HepG2 (cell line): ENCODE data around the gene FAM163A. TPM values are rescaled to one million over a fixed set of nuclear protein-coding genes. Genes with fewer than 3 reads are reported as not detected.

Experiments used
- ATAC-seq: fragments of 200-7000 bp; cut with Tn5 transposase; 3 replicates; pipeline ENCODE4 v1.9.1; 2020; ENCODE audit warnings: mild to moderate bottlenecking, moderate library complexity
- BruUV-seq: library from RNA; stranded (reverse); fragments of 400-500 nt; replicated peaks from 2 replicates; lab custom pipeline; 2021; lab: Mats Ljungman, UMichigan
- CTCF ChIA-PET: fragments of 300-600 bp; formaldehyde crosslinking; extraction: SDS; loops from one replicate; lab custom pipeline; 2021; ENCODE audit warnings: low total read pairs, inconsistent platforms, low intra/inter-chr PET ratio; lab: Yijun Ruan, JAX
- POLR2A ChIA-PET: fragments of 350-600 bp; sonication (Branson Sonifier 250); formaldehyde crosslinking; loops from one replicate; lab custom pipeline; 2020; ENCODE audit warnings: antibody characterized with exemption, inconsistent platforms; lab: Yijun Ruan, JAX
- DNase-seq: peaks from one replicate; pipeline ENCODE4 v3.0.0-alpha.2; 2015; ENCODE audit warnings: low spot score
- FAIRE-seq: peaks from 3 replicates; lab custom pipeline; 2011; peaks lifted over from hg19 to GRCh38; lab: Jason Lieb, UNC
- H2AFZ ChIP-seq: one replicate; pipeline ENCODE4 v1.6.1; 2011; ENCODE audit warnings: low read length, inconsistent platforms
- H3K27ac ChIP-seq: fragments of 300-600 bp; 3 replicates; pipeline ENCODE4 v1.8.0; 2011; ENCODE audit warnings: mixed run types, mild to moderate bottlenecking, mixed read lengths, low read length, inconsistent platforms; ENCODE audit not compliant: insufficient read depth; ENCODE audit errors: extremely low read length
- H3K27me3 ChIP-seq, 2 experiments: fragments of 200-600 bp in 1 of 2; 2 replicates in 1 of 2; 3 replicates in 1 of 2; pipeline versions ENCODE4 v1.6.0 to v1.8.0; 2011; ENCODE audit warnings: low read length in 2 of 2, mild to moderate bottlenecking in 2 of 2, moderate library complexity in 2 of 2, inconsistent platforms in 1 of 2; ENCODE audit not compliant: insufficient read depth in 2 of 2, control insufficient read depth in 1 of 2
- H3K36me3 ChIP-seq, 2 experiments: fragments of 200-600 bp in 1 of 2; replicated peaks in 1 of 2; 2 replicates in 1 of 2; 3 replicates in 1 of 2; pipeline versions ENCODE4 v1.5.1 to v1.8.0; 2011; ENCODE audit warnings: low read length in 2 of 2, inconsistent platforms in 1 of 2; ENCODE audit not compliant: insufficient read depth in 2 of 2, control insufficient read depth in 1 of 2
- H3K4me1 ChIP-seq: 2 replicates; pipeline ENCODE4 v1.5.1; 2012; ENCODE audit warnings: low read length, inconsistent platforms; ENCODE audit not compliant: insufficient read depth
- H3K4me2 ChIP-seq: 2 replicates; pipeline ENCODE4 v1.6.0; 2011; ENCODE audit warnings: low read depth, low read length, inconsistent platforms
- H3K4me3 ChIP-seq, 3 experiments: fragments of 200-600 bp in 1 of 3; sonication (generic), shearing (Covaris generic) in 1 of 3; replicated peaks in 1 of 3; 2 replicates each; pipeline ENCODE4 v1.5.1; 2011 to 2016; ENCODE audit warnings: low read length in 3 of 3, inconsistent platforms in 2 of 3, low read depth in 2 of 3, mild to moderate bottlenecking in 2 of 3, control low read depth in 1 of 3, mixed read lengths in 1 of 3; ENCODE audit not compliant: insufficient read depth in 1 of 3
- H3K79me2 ChIP-seq: one replicate; pipeline ENCODE4 v1.6.1; 2011; ENCODE audit warnings: low read length, inconsistent platforms; ENCODE audit not compliant: insufficient read depth
- H3K9ac ChIP-seq: 2 replicates; pipeline ENCODE4 v1.6.0; 2011; ENCODE audit warnings: mild to moderate bottlenecking, low read depth, low read length, inconsistent platforms; ENCODE audit not compliant: insufficient read depth
- H3K9me3 ChIP-seq: 2 replicates; pipeline ENCODE4 v1.5.1; 2012; ENCODE audit warnings: mild to moderate bottlenecking, low read length
- H4K20me1 ChIP-seq: 2 replicates; pipeline ENCODE4 v1.6.0; 2011; ENCODE audit warnings: inconsistent platforms, mild to moderate bottlenecking, low read length, moderate library complexity; ENCODE audit not compliant: insufficient read depth
- ATF6 ChIP-seq: sonication (generic); formaldehyde crosslinking; conservative IDR thresholded peaks from 2 replicates; pipeline ENCODE4 v1.4.0; 2020; ENCODE audit warnings: missing genetic modification reagents
- IRF2 ChIP-seq: IDR thresholded peaks from 2 replicates; pipeline ENCODE4 v1.6.1; 2018; ENCODE audit warnings: missing genetic modification reagents, missing compliant biosample characterization
- MAZ ChIP-seq, 2 experiments: sonication (generic) in 1 of 2; formaldehyde crosslinking in 1 of 2; IDR thresholded peaks; 2 replicates each; pipeline versions ENCODE4 v1.5.0 to v1.6.1; 2012 to 2020; ENCODE audit warnings: low read depth in 2 of 2, mild to moderate bottlenecking in 2 of 2, borderline replicate concordance in 1 of 2, improper control_type of control experiment in 1 of 2, low read length in 1 of 2, missing genetic modification reagents in 1 of 2, moderate library complexity in 1 of 2
- RAD51 ChIP-seq: fragments of 450-650 bp; IDR thresholded peaks from 2 replicates; pipeline ENCODE4 v1.6.1; 2016; ENCODE audit warnings: borderline replicate concordance
- RFX5 ChIP-seq: IDR thresholded peaks from 2 replicates; pipeline ENCODE4 v1.6.1; 2011; ENCODE audit warnings: low read depth, low read length, improper control_type of control experiment
- RFXANK ChIP-seq: IDR thresholded peaks from 2 replicates; pipeline ENCODE4 v1.6.1; 2016
- SRF ChIP-seq: IDR thresholded peaks from 2 replicates; pipeline ENCODE4 v1.6.1; 2011; ENCODE audit warnings: mild to moderate bottlenecking, low read depth, low read length, moderate library complexity
- ZNF33A ChIP-seq: sonication (generic); formaldehyde crosslinking; IDR thresholded peaks from 2 replicates; pipeline ENCODE4 v1.5.1; 2020; ENCODE audit warnings: missing genetic modification reagents, mild to moderate bottlenecking, moderate library complexity, borderline replicate concordance
- ZNF496 ChIP-seq: sonication (generic); formaldehyde crosslinking; IDR thresholded peaks from 2 replicates; pipeline ENCODE4 v1.8.1; 2023; ENCODE audit warnings: mild to moderate bottlenecking, moderate library complexity, missing genetic modification reagents; ENCODE audit not compliant: insufficient replicate concordance
- ZNF557 ChIP-seq: sonication (generic); formaldehyde crosslinking; IDR thresholded peaks from 2 replicates; pipeline ENCODE4 v1.4.0; 2020; ENCODE audit warnings: missing genetic modification reagents
- WGBS: methylation state at CpG from one replicate; pipeline ENCODE4 v1.1.6; 2017; ENCODE audit warnings: low lambda C conversion rate; 5-methylcytosine and 5-hydroxymethylcytosine counted together
- in situ Hi-C: cut with HindIII; loops from 2 replicates; pipeline ENCODE4 v1.10.0; 2017; ENCODE audit warnings: low pct_unique_long_range_greater_than_20kb; ENCODE audit not compliant: extremely low pct_ligation_motif_present
- intact Hi-C: fragments of 100-400 bp; cut with micrococcal nuclease; formaldehyde crosslinking; loops from one replicate; pipeline ENCODE4 v1.10.0; 2022; ENCODE audit not compliant: unreplicated experiment
- polyA plus RNA-seq, 8 experiments: library from polyadenylated mRNA; depleted of rRNA in 3 of 8; stranded (reverse) in 7 of 8; unstranded in 1 of 8; fragments of >200 nt; fragmentation: Illumina TruSeq in 4 of 8; extraction: Trizol in 4 of 8; gene quantifications; 2 replicates each; pipeline versions ENCODE4 v1.2.1 to v1.2.3, GENCODE V29; 2011 to 2016; ENCODE audit warnings: low read depth in 4 of 8, missing spikeins in 1 of 8, mixed read lengths in 1 of 8; ENCODE audit not compliant: insufficient read depth in 1 of 8
- total RNA-seq, 5 experiments: library from RNA; depleted of rRNA; stranded (reverse); fragments of >200 nt; fragmentation: Illumina TruSeq; extraction: Trizol; gene quantifications; 2 replicates each; pipeline ENCODE4 v1.2.3, GENCODE V29; 2016; ENCODE audit warnings: low read depth in 1 of 5
- TF ChIP-seq, protein P1 (sequence below): sonication (generic); formaldehyde crosslinking; IDR thresholded peaks from 2 replicates; pipeline ENCODE4 v1.5.0; 2020; ENCODE audit warnings: mild to moderate bottlenecking, missing genetic modification reagents, borderline replicate concordance

Gene FAM163A
- total and polyA plus RNA-seq, 2 of the 13 experiments (the other 11 are each of a cell fraction or from before 2014, with no cell fraction given) = not detected

DNA sequence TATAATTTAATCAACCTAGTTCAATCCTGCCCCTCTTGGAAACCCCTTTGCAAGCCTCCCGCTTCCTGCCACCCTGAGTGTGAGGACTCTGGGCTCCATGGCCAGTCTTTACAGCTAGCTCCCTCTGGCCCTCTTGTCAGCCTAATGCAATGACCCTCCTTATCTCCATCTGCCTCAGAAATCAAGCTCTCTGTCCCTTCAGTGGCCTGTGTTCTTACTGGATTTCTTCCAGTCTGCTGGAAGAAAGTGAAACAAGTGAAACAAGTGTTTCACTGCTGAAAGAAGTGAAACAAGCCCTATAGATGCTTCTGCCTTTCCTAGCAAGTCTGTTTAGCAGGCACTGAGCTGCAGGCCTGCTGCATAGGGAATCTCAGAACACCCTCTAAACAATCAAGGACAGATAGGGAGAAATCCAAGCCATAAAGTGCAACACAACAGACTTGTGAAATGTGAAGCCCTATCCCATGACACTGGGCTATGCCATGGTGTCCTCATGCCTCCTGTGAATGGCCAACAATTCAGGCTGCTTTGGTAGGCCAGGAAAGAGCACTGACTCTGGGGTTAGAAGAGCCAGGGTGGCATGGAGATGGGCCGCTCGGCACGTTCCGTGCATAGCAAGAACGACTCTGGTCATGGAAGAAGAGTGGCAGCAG, 55.9 kb downstream of the FAM163A start (continued):
- TF ChIP-seq RAD51 = no peak
- TF ChIP-seq, all 625 proteins: peak for 0

GRCh38 chr1:179800481-179800880, 57.4 kb downstream of the FAM163A start:
- Histone ChIP-seq H3K9ac (no peak overlapping the region), H3K4me3 (no peak overlapping the region), H3K79me2 (no peaks in the 10 kb centered on the region), H3K36me3 (no peaks in the 10 kb centered on the region), H3K27me3 (peaks cover 2 to 3% of the 10 kb centered on the region in 2 experiments; a peak in 4 of 5 replicates), H3K27ac (no peak overlapping the region), H4K20me1 (no peaks in the 10 kb centered on the region), H3K4me2 (no peak overlapping the region), H3K9me3 (no peaks in the 10 kb centered on the region), H2AFZ (no peak overlapping the region), H3K4me1 (no peaks in the 10 kb centered on the region)
- ChIA-PET CTCF (no interaction called here), POLR2A (no interaction called here)
- BruUV-seq = no TSS peak
- in situ Hi-C loops = no loop called here
- 26% methylated on average over 4 of the region's 4 CpGs for WGBS
- intact Hi-C loops = no loop called here
- no peak for TF ChIP-seq RFX5
- no peak for TF ChIP-seq RFXANK (CRISPR knock-in tag)
- TF ChIP-seq ATF6 = no peak
- TF ChIP-seq IRF2 = no peak
- no peak for TF ChIP-seq SRF
- TF ChIP-seq, protein P1, sequence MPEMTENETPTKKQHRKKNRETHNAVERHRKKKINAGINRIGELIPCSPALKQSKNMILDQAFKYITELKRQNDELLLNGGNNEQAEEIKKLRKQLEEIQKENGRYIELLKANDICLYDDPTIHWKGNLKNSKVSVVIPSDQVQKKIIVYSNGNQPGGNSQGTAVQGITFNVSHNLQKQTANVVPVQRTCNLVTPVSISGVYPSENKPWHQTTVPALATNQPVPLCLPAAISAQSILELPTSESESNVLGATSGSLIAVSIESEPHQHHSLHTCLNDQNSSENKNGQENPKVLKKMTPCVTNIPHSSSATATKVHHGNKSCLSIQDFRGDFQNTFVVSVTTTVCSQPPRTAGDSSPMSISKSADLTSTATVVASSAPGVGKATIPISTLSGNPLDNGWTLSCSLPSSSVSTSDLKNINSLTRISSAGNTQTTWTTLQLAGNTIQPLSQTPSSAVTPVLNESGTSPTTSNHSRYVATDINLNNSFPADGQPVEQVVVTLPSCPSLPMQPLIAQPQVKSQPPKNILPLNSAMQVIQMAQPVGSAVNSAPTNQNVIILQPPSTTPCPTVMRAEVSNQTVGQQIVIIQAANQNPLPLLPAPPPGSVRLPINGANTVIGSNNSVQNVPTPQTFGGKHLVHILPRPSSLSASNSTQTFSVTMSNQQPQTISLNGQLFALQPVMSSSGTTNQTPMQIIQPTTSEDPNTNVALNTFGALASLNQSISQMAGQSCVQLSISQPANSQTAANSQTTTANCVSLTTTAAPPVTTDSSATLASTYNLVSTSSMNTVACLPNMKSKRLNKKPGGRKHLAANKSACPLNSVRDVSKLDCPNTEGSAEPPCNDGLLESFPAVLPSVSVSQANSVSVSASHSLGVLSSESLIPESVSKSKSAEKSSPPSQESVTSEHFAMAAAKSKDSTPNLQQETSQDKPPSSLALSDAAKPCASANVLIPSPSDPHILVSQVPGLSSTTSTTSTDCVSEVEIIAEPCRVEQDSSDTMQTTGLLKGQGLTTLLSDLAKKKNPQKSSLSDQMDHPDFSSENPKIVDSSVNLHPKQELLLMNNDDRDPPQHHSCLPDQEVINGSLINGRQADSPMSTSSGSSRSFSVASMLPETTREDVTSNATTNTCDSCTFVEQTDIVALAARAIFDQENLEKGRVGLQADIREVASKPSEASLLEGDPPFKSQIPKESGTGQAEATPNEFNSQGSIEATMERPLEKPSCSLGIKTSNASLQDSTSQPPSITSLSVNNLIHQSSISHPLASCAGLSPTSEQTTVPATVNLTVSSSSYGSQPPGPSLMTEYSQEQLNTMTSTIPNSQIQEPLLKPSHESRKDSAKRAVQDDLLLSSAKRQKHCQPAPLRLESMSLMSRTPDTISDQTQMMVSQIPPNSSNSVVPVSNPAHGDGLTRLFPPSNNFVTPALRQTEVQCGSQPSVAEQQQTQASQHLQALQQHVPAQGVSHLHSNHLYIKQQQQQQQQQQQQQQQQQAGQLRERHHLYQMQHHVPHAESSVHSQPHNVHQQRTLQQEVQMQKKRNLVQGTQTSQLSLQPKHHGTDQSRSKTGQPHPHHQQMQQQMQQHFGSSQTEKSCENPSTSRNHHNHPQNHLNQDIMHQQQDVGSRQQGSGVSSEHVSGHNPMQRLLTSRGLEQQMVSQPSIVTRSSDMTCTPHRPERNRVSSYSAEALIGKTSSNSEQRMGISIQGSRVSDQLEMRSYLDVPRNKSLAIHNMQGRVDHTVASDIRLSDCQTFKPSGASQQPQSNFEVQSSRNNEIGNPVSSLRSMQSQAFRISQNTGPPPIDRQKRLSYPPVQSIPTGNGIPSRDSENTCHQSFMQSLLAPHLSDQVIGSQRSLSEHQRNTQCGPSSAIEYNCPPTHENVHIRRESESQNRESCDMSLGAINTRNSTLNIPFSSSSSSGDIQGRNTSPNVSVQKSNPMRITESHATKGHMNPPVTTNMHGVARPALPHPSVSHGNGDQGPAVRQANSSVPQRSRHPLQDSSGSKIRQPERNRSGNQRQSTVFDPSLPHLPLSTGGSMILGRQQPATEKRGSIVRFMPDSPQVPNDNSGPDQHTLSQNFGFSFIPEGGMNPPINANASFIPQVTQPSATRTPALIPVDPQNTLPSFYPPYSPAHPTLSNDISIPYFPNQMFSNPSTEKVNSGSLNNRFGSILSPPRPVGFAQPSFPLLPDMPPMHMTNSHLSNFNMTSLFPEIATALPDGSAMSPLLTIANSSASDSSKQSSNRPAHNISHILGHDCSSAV (CRISPR knock-in tag) = no peak
- TF ChIP-seq ZNF557 (CRISPR knock-in tag) = no peak
- TF ChIP-seq MAZ (IDR thresholded peaks at IDR 0.05; ENCODE audit: borderline replicate concordance, low read depth, low read length) = no peak
- TF ChIP-seq MAZ (CRISPR knock-in tag; IDR thresholded peaks at IDR 0.05; ENCODE audit: low read depth) = no peak
- TF ChIP-seq ZNF496 = no peak
- TF ChIP-seq ZNF33A (CRISPR knock-in tag) = no peak
- FAIRE-seq (no peak), DNase-seq (no peak), ATAC-seq (no peak)
